CD4-positive, alpha-beta T cell treated with Interferon alpha-2 for 1 hour (primary cell): ENCODE results near the gene TMEM134.
A peak's percentile ranks its signal among the peaks of the same experiment; 100 is the strongest.

Source experiments
- DNase-seq, 2 donors: peaks; one replicate each; pipeline ENCODE4 v3.0.0-alpha.2; 2020 to 2022

The TMEM134 gene

GRCh38 chr11:67420646-67421429, 48.2 kb downstream of the TMEM134 start:
- peak; percentile 96 to 98 for DNase-seq

- no peak for DNase-seq
Observed at GRCh38 chr11:67420147-67420645, 48.9 kb downstream of the TMEM134 start.

GRCh38 chr11:67419325-67420049, 49.6 kb downstream of the TMEM134 start:
- DNase-seq: no peak

GRCh38 chr11:67418476-67419281, 50.4 kb downstream of the TMEM134 start:
- DNase-seq: peak; percentile 52 to 62

GRCh38 chr11:67417425-67417824, 51.6 kb downstream of the TMEM134 start:
- DNase-seq: no peak

- peak; percentile 83 to 89 for DNase-seq
Observed at GRCh38 chr11:67416416-67417335, 52.4 kb downstream of the TMEM134 start.

GRCh38 chr11:67415501-67416304, 53.3 kb downstream of the TMEM134 start, which contains the start of gene CARNS1:
Gene CARNS1 (plus strand): TSS chr11:67415678. CDS start chr11:67416200, 522 bp downstream.
- DNase-seq: no peak

GRCh38 chr11:67413266-67413849, 55.7 kb downstream of the TMEM134 start:
- DNase-seq: no peak

GRCh38 chr11:67412495-67413179, 56.4 kb downstream of the TMEM134 start:
- DNase-seq: no peak

GRCh38 chr11:67411785-67412152, 57.3 kb downstream of the TMEM134 start:
- no peak for DNase-seq
